Measurements from ENCODE around the gene ANKFY1.

ANKFY1 gene

GRCh38 chr17:4229627-4230541 lies 33.9 kb downstream of the ANKFY1 start:
- POLR2A ChIA-PET: interaction anchor here (0.6 to 1.1 kb wide), 4 partner anchors 14 to 136 kb away, joined by 3 to 5 read pairs (median 4); partner anchors contain the start of gene UBE2G1
- peak; percentile 94 for DNase-seq (ENCODE audit: low read depth, low spot score)
- CTCF ChIA-PET: interaction anchor here (0.9 to 4.4 kb wide), 11 partner anchors 9 to 560 kb away, joined by 3 to 31 read pairs (median 4); no protein-coding TSS in a partner anchor
- TF ChIP-seq CTCF (IDR thresholded peaks at IDR 0.05; ENCODE audit: insufficient read depth, low read length, missing control alignments): no peak
- peak overlapping the region; percentile 26 for H3K4me3 ChIP-seq (ENCODE audit: low read depth, low read length)

DNA sequence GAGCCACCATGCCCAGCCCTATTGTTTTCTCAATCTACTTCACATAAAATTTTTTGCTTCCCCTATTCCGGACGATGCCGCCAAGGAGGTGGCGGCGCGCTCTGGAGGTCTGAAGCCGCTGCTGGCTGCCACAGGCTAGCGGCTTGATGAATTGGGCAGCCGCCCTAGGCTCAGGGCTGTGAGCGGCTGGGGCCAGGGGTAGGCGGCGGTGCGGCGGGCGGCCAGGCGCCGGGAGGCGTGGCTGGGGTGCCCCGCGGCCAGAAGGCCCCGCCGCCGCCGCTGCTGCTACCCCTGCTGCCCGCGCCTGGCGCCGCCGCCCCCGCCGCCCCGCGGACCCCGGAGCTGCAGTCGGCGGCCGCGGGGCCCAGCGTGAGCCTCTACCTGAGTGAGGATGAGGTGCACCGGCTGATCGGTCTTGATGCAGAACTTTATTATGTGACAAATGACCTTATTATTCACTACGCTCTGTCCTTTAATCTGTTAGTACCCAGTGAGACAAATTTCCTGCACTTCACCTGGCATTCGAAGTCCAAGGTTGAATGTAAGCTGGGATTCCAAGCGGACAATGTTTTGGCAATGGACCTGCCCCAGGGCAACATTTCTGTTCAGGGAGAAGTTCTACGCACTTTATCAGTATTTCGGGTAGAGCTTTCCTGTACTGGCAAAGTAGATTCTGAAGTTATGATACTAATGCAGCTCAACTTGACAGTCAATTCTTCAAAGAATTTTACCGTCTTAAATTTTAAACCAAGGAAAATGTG lies 41.7 kb downstream of the ANKFY1 start:
- no peak for TF ChIP-seq CTCF (IDR thresholded peaks at IDR 0.05; ENCODE audit: insufficient read depth, low read length, missing control alignments)
- CTCF ChIA-PET: interaction anchor here (1.1 to 1.3 kb wide), 2 partner anchors 17 to 22 kb away, joined by 3 to 8 read pairs; no protein-coding TSS in a partner anchor
- no peak for DNase-seq (ENCODE audit: low read depth, low spot score)
- no peak overlapping the region for H3K4me3 ChIP-seq (ENCODE audit: low read depth, low read length)
- POLR2A ChIA-PET: no interaction called here

DNA sequence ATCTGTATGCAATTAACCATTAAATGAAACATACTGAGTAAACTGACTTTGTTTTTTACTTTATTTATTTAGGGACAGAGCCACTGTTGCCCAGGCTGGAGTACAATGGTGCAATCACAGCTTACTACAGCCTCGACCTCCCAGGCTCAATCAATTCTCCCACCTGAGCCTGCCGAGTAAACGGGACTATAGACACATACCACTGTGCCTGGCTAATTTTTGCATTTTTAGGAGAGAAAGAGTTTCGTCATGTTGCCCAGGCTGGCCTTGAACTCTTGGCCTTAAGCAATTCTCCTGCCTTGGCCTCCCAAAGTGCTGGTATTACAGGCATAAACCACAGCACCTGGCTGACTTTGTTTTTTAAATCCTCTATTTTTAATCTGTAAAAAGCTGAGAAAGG lies 42.6 kb downstream of the ANKFY1 start:
- H3K4me3 ChIP-seq (ENCODE audit: low read depth, low read length): no peak overlapping the region
- DNase-seq (ENCODE audit: low read depth, low spot score): no peak
- TF ChIP-seq CTCF (IDR thresholded peaks at IDR 0.05; ENCODE audit: insufficient read depth, low read length, missing control alignments): no peak
- CTCF ChIA-PET: interaction anchor here (1.1 to 3.7 kb wide), 3 partner anchors 9 to 29 kb away, joined by 3 to 22 read pairs (median 11); no protein-coding TSS in a partner anchor
- POLR2A ChIA-PET: no interaction called here

DNA sequence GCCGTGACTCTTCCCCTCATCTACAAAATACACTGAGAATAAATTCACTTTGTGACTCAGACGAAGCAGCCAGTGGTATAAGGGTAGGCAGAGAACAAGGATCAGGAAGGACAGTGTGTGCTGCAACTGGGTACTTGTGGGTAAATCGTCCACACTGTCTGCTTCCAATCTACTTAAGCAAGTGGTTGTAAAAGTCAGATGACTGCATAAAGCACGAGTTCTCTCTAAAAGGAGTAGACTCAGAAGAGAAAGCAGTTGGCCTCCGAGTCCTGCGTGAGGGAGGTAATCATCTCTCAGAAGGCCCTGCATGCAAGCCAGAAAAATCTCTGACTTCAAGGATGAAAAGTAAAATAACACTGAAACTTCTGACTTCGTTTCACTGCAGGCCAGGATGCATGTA lies 43.1 kb downstream of the ANKFY1 start:
- CTCF ChIA-PET: interaction anchor here (0.8 to 9.3 kb wide), 6 partner anchors 10 to 194 kb away, joined by 3 to 223 read pairs (median 8); no protein-coding TSS in a partner anchor
- H3K4me3 ChIP-seq (ENCODE audit: low read depth, low read length): no peak overlapping the region
- POLR2A ChIA-PET: no interaction called here
- no peak for TF ChIP-seq CTCF (IDR thresholded peaks at IDR 0.05; ENCODE audit: insufficient read depth, low read length, missing control alignments)
- no peak for DNase-seq (ENCODE audit: low read depth, low spot score)

- no peak for TF ChIP-seq CTCF (IDR thresholded peaks at IDR 0.05; ENCODE audit: insufficient read depth, low read length, missing control alignments)
- H3K4me3 ChIP-seq (ENCODE audit: low read depth, low read length): no peak overlapping the region
- no peak for DNase-seq (ENCODE audit: low read depth, low spot score)
- ChIA-PET POLR2A (no interaction called here), CTCF (interaction anchor here (1.3 to 9.3 kb wide), 4 partner anchors 11 to 195 kb away, joined by 4 to 223 read pairs (median 16); no protein-coding TSS in a partner anchor)
Measured at GRCh38 chr17:4219241-4219640, 44.5 kb downstream of the ANKFY1 start.

Measured in AG04449 (cell line).